Upper lobe of left lung (tissue), 6 donors: ENCODE results near the gene PPP1CA. TPM values are rescaled to one million over a fixed set of nuclear protein-coding genes. Genes with fewer than 3 reads are reported as not detected.
"Not testable (repeated sequence)": the region's sequence is repeated elsewhere in the genome, so short reads cannot be mapped to it uniquely, and the experiment has no call there.

Experiments
- ATAC-seq, 2 donors: fragments of 200-7000 bp; cut with Tn5 transposase; one replicate each; pipeline ENCODE4 v1.9.1; 2022; ENCODE audit warnings: mild to moderate bottlenecking in 2 of 2, moderate library complexity in 2 of 2; ENCODE audit not compliant: low FRiP score in 2 of 2
- DNase-seq, 2 donors: peaks; one replicate each; pipeline ENCODE4 v3.0.0-alpha.2; 2019 to 2020
- H3K27ac ChIP-seq, 4 donors: fragments of 200-600 bp; sonication (generic); one replicate each; pipeline ENCODE4 v1.5.1; 2016 to 2019
- H3K27me3 ChIP-seq, 4 donors: fragments of 200-600 bp; sonication (generic); one replicate each; pipeline ENCODE4 v1.5.1; 2017 to 2019
- H3K36me3 ChIP-seq, 4 donors: fragments of 200-600 bp; sonication (generic); one replicate each; pipeline ENCODE4 v1.5.1; 2016 to 2019
- H3K4me1 ChIP-seq, 4 donors: fragments of 200-600 bp; sonication (generic); one replicate each; pipeline ENCODE4 v1.5.1; 2018 to 2019
- H3K4me3 ChIP-seq, 4 donors: fragments of 200-600 bp; sonication (generic); one replicate each; pipeline ENCODE4 v1.5.1; 2017 to 2019; ENCODE audit warnings: mild to moderate bottlenecking in 2 of 4, moderate library complexity in 1 of 4
- H3K9me3 ChIP-seq, 4 donors: fragments of 200-600 bp; sonication (generic); one replicate each; pipeline ENCODE4 v1.5.1; 2018 to 2019
- CTCF ChIP-seq, 6 experiments: fragments of 450-650 bp in 4 of 6; fragments of 200-600 bp in 2 of 6; sonication (generic) in 2 of 6; IDR thresholded peaks; one replicate each; pipeline ENCODE4 v1.5.1; 2016 to 2019; ENCODE audit warnings: antibody characterized with exemption in 6 of 6
- EP300 ChIP-seq, 4 donors: sonication (generic); formaldehyde crosslinking; IDR thresholded peaks; one replicate each; pipeline ENCODE4 v1.5.1; 2017; ENCODE audit warnings: antibody characterized with exemption in 4 of 4, control low read depth in 2 of 4
- POLR2A ChIP-seq, 4 donors: fragments of 450-650 bp; IDR thresholded peaks; one replicate each; pipeline ENCODE4 v1.5.1; 2016 to 2017; ENCODE audit warnings: antibody characterized with exemption in 4 of 4, mild to moderate bottlenecking in 2 of 4
- POLR2AphosphoS5 ChIP-seq, 2 donors: sonication (generic); formaldehyde crosslinking; IDR thresholded peaks; one replicate each; pipeline ENCODE4 v1.5.1; 2017; ENCODE audit warnings: antibody characterized with exemption in 2 of 2
- WGBS, 2 donors: methylation state at CpG; one replicate each; pipeline ENCODE4 v1.1.5; 2017 to 2018; 5-methylcytosine and 5-hydroxymethylcytosine counted together
- total RNA-seq, 6 donors: library from RNA; depleted of rRNA in 4 of 6; stranded (reverse); fragments of >200 nt in 4 of 6; gene quantifications; one replicate each; pipeline versions ENCODE4 v1.1.0 to v1.2.1, GENCODE V29; 2016 to 2021
- donor health status: DM: no; HTN: no; CAD: no; lungs with moderate emphysema.
- donor health status: DM: no; HTN: yes; CAD: no; lungs with severe emphysema.

Gene PPP1CA
- total RNA-seq, 6 donors from 2014 or later = 83.8 to 191 (median 135) TPM

- H3K27ac ChIP-seq = peak overlapping the region; percentile 92 to 96 (median 94)
- H3K36me3 ChIP-seq = peaks cover 12 to 33% (median 25%) of the 10 kb centered on the region in 4 donors
- not testable (repeated sequence) for ATAC-seq, H3K9me3 ChIP-seq, DNase-seq, H3K27me3 ChIP-seq
- peaks cover 34 to 64% (median 39%) of the 10 kb centered on the region in 4 donors for H3K4me1 ChIP-seq
- WGBS, 2 donors = 44 to 52% methylated on average over 19 of the region's 19 CpGs
- peak overlapping the region in 3 of 4 donors; percentile 81 to 86 (median 81) for H3K4me3 ChIP-seq
- TF ChIP-seq POLR2A (IDR thresholded peaks at IDR 0.05) = peak in 1 of 4 donors; percentile 43
Measured at GRCh38 chr11:67402192-67402839, 658 bp upstream of the PPP1CA start.

DNA sequence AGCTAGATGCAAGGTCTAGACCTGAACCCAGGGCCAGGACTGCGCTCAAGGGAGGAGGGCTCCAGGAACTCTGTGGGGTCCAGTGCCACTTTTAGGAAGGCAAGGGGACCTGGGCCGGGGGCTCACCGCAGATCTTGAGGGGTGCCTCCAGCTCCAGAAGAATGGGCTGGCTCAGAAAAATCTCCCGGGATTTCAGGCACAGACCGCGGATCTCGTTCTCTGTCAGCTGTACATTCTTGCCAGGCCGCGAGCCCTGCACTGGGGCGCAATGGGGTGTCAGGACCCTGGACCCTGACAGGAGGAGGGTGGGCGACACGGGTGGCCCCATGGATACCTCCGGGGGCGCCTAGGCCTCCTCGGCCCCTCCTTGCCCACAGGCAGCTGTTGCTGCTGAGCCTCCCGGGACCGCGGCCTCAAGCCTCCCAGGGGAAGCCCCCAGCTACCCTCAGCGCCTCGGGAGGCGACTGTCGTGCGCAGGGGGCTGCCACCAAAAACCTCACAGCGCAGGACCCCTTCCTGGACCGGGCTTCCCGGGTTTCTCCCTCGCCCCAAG lies 640 bp downstream of the PPP1CA start:
- Histone ChIP-seq H3K4me1 (peaks cover 34 to 70% (median 39%) of the 10 kb centered on the region in 4 donors), H3K9me3 (no peaks in the 10 kb centered on the region), H3K4me3 (peak overlapping the region; percentile 81 to 95 (median 84)), H3K27me3 (no peaks in the 10 kb centered on the region), H3K27ac (peak overlapping the region; percentile 92 to 96 (median 94)), H3K36me3 (peaks cover 14 to 46% (median 38%) of the 10 kb centered on the region in 4 donors)
- 0 to 3% methylated on average over 3 to 25 of the region's 27 CpGs for WGBS, 2 donors
- no peak for ATAC-seq
- DNase-seq = no peak
- TF ChIP-seq POLR2A (IDR thresholded peaks at IDR 0.05) (peak in 1 of 4 donors; percentile 28), CTCF (IDR thresholded peaks at IDR 0.05) (no peak), POLR2AphosphoS5 (IDR thresholded peaks at IDR 0.05) (no peak), EP300 (IDR thresholded peaks at IDR 0.05) (no peak)

- DNase-seq (peak in 1 of 2 donors; percentile 58), ATAC-seq (no peak)
- Histone ChIP-seq H3K9me3 (no peaks in the 10 kb centered on the region), H3K4me3 (peak overlapping the region; percentile 81 to 95 (median 84)), H3K27ac (peak overlapping the region; percentile 92 to 96 (median 94)), H3K4me1 (peaks cover 34 to 70% (median 39%) of the 10 kb centered on the region in 4 donors), H3K36me3 (peaks cover 14 to 52% (median 43%) of the 10 kb centered on the region in 4 donors), H3K27me3 (no peaks in the 10 kb centered on the region)
- 24 to 42% methylated on average over 14 to 21 of the region's 23 CpGs for WGBS, 2 donors
- TF ChIP-seq POLR2AphosphoS5 (IDR thresholded peaks at IDR 0.05) (no peak), CTCF (IDR thresholded peaks at IDR 0.05) (no peak), POLR2A (IDR thresholded peaks at IDR 0.05) (no peak), EP300 (IDR thresholded peaks at IDR 0.05) (no peak)
Measured at GRCh38 chr11:67400251-67400941, 1.3 kb downstream of the PPP1CA start.

- ATAC-seq (no peak), DNase-seq (peak in 1 of 2 donors; percentile 73)
- WGBS, 2 donors = 87 to 89% methylated on average over 3 to 31 of the region's 31 CpGs
- peaks cover 14 to 59% (median 44%) of the 10 kb centered on the region in 4 donors for H3K36me3 ChIP-seq
- H3K27ac ChIP-seq = peak overlapping the region in 1 of 4 donors; percentile 28
- H3K4me3 ChIP-seq = no peak overlapping the region
- peaks cover 34 to 58% (median 39%) of the 10 kb centered on the region in 4 donors for H3K4me1 ChIP-seq
- no peaks in the 10 kb centered on the region for H3K27me3 ChIP-seq
- no peaks in the 10 kb centered on the region for H3K9me3 ChIP-seq
- no peak for TF ChIP-seq POLR2A (IDR thresholded peaks at IDR 0.05)
- no peak for TF ChIP-seq CTCF (IDR thresholded peaks at IDR 0.05)
Measured at GRCh38 chr11:67398661-67399563, 2.7 kb downstream of the PPP1CA start.
